Mucosa of descending colon (tissue), 3 donors: ENCODE data around the gene DLD. TPM values are rescaled to one million over a fixed set of nuclear protein-coding genes. Genes with fewer than 3 reads are reported as not detected.

Source experiments
- ATAC-seq: fragments of 200-7000 bp; cut with Tn5 transposase; one replicate; pipeline ENCODE4 v1.9.1; 2020; ENCODE audit warnings: mild to moderate bottlenecking, moderate library complexity
- DNase-seq, 3 donors: peaks; one replicate each; pipeline ENCODE4 v3.0.0-alpha.2; 2020
- H3K36me3 ChIP-seq: fragments of 200-600 bp; one replicate; pipeline ENCODE4 v1.8.0; 2021; ENCODE audit warnings: low read depth, mild to moderate bottlenecking
- H3K4me1 ChIP-seq: fragments of 200-600 bp; one replicate; pipeline ENCODE4 v1.8.0; 2021; ENCODE audit warnings: low read depth, mild to moderate bottlenecking
- H3K4me3 ChIP-seq: fragments of 200-600 bp; one replicate; pipeline ENCODE4 v1.8.0; 2021; ENCODE audit warnings: mild to moderate bottlenecking
- H3K9me3 ChIP-seq: fragments of 200-600 bp; one replicate; pipeline ENCODE4 v1.8.0; 2021; ENCODE audit warnings: mild to moderate bottlenecking
- intact Hi-C, 2 donors: fragments of 100-400 bp; cut with DNase I in 1 of 2; cut with micrococcal nuclease in 1 of 2; formaldehyde crosslinking; loops; one replicate each; pipeline versions ENCODE4 v1.11.0 to v1.11.1; 2022; cut with DNase I, micrococcal nuclease
- total RNA-seq, 3 donors: library from RNA; stranded (reverse); fragmentation: NEBNext Ultra II Directional in 2 of 3; extraction: Animal tissue kit (Norgen Biotek cat#: 25700) in 2 of 3; gene quantifications; one replicate each; pipeline versions ENCODE4 v1.2.1 to v1.2.4, GENCODE V29; 2021 to 2023
- TF ChIP-seq, protein P1 (sequence below): fragments of 200-600 bp; IDR thresholded peaks from one replicate; pipeline ENCODE4 v1.8.0; 2022; ENCODE audit warnings: antibody characterized with exemption, mild to moderate bottlenecking
- donor health status: DM: no; HTN: no; CAD: no; lungs with moderate emphysema.
- donor health status: DM: no; HTN: no; CAD: no.
- donor health status: DM: no; HTN: yes; CAD: no.

The DLD gene
- total RNA-seq, 3 donors from 2014 or later: 108 to 150 (median 113) TPM

DNA sequence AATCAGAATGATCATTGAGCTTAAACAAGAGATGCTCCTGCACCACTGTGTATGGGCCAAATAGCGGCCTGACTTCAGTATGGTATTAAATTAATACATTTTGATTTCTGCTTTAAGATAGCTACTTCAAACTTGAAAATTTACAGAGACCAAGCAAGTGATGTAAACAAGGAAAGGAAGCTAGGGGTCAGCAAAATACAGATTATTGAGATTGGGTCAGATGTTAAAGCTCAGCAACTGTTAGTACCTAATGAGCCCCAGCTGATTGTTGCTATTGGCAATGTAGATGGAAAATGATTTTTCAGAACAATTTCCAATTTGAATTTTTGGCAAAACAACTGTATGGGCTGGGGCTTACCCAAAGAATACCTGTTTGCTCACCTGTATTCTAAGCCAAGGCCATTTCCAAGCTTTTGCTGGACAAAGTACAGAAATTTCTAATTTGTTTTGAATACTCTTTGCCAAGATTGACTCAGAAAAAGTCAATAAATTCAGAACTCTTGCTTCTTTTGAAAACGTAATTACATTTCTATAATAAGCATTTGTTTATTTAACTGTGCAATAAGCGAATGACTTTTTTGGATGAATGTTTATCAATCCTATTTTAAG is 23.0 kb upstream of the DLD start:
- Histone ChIP-seq H3K36me3 (no peaks in the 10 kb centered on the region), H3K9me3 (no peaks in the 10 kb centered on the region), H3K4me3 (no peak overlapping the region), H3K4me1 (no peaks in the 10 kb centered on the region)
- DNase-seq (no peak), ATAC-seq (peak; percentile 15)
- intact Hi-C loops: no loop called here
- TF ChIP-seq, protein P1, sequence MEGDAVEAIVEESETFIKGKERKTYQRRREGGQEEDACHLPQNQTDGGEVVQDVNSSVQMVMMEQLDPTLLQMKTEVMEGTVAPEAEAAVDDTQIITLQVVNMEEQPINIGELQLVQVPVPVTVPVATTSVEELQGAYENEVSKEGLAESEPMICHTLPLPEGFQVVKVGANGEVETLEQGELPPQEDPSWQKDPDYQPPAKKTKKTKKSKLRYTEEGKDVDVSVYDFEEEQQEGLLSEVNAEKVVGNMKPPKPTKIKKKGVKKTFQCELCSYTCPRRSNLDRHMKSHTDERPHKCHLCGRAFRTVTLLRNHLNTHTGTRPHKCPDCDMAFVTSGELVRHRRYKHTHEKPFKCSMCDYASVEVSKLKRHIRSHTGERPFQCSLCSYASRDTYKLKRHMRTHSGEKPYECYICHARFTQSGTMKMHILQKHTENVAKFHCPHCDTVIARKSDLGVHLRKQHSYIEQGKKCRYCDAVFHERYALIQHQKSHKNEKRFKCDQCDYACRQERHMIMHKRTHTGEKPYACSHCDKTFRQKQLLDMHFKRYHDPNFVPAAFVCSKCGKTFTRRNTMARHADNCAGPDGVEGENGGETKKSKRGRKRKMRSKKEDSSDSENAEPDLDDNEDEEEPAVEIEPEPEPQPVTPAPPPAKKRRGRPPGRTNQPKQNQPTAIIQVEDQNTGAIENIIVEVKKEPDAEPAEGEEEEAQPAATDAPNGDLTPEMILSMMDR: no peak

DNA sequence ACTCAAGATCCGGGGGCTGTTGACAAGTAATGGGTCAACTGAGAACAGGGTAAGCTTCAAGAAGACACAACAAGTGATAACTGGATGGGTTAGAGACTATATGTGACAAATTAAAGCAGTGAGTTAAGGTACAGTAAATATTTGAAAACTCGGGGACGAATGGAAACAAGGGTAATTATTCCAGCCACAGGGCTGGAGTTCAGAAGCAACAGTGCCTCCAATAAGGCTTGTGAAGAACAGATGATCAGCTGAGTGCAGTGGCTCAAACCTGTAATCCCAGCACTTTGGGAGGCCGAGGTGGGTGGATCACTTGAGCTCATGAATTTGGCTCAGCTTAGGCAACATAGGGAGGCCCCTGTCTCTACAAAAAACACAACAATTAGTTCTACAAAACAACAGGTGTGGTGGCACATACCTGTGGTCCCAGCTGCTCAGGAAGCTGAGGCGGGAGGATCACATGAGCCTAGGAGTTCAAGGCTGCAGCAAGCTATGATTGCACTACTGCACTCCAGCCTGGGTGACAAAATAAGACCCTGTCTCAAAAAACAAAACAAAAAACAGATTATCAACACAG is 20.5 kb upstream of the DLD start:
- ATAC-seq (no peak), DNase-seq (no peak)
- Histone ChIP-seq H3K4me3 (no peak overlapping the region), H3K9me3 (no peaks in the 10 kb centered on the region), H3K36me3 (no peaks in the 10 kb centered on the region), H3K4me1 (no peaks in the 10 kb centered on the region)
- intact Hi-C loops: loop anchor here (10.0 kb wide), 3 partner anchors 86 to 406 kb away; partner anchors contain the start of gene CBLL1 (in 2 of the 2)
- TF ChIP-seq, protein P1: no peak

DNA sequence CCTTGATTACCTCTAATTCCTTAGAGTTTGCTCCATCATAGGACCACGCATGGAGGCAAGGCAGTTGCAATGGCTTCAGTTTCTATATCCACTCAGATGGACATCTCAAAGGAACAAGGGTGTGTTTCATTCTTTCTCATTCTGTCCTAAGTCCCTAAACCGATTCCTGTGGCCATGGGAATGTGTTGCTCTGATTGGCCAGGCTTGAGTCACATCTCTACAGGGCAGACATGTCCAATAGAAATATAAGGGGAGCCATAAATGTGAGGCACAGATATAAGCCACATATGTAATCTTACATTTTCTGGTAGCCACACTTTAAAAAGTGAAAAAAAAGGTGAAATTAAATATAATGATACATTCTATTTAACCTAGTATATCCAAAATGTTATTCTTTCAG is 16.9 kb upstream of the DLD start:
- Histone ChIP-seq H3K4me1 (no peaks in the 10 kb centered on the region), H3K4me3 (no peak overlapping the region), H3K36me3 (no peaks in the 10 kb centered on the region), H3K9me3 (no peaks in the 10 kb centered on the region)
- peak; percentile 75 for ATAC-seq
- TF ChIP-seq, protein P1: no peak
- intact Hi-C loops: loop anchor here (10.0 kb wide), 3 partner anchors 89 to 409 kb away; partner anchors contain the start of gene CBLL1 (in 2 of the 2)
- DNase-seq: no peak

DNA sequence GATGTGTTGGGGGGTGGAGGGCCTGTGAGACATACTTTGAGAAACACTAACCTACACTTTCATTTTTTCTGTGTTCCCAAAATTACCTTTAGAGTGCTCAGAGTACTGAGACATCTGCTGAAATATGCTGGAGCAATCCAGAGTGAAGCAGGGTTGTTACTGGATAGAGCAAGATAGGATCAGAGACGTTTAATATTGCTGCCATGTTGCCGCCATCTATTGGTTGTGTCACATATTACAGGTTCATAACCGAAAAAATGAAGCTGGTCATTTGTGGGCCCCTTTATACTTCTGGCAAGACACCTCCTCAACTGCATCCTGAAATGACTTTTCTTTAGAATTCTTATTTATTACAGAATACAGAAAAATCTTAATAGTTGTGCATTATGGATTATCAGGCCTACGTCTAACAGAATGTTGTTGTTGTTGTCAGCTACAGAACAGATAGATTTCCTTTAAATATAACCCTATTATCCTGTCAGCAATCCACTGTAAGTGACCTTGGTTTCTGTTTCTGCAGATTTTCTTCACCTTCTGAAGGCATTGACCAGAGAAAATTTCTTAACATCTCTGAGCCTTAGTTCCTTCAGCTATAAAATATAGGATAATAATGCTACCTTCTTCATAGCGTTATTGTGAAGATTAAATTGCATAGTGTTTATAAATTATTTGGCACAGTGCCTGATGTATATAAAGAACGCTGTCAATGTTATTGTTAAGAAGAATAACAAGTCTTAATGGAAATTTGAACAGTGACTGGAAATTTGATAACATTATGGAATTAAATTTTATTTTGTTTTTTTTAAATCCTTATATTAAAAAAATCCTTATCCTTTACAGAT is 16.2 kb upstream of the DLD start:
- TF ChIP-seq, protein P1: peak; percentile 37
- no peaks in the 10 kb centered on the region for H3K36me3 ChIP-seq

DNA sequence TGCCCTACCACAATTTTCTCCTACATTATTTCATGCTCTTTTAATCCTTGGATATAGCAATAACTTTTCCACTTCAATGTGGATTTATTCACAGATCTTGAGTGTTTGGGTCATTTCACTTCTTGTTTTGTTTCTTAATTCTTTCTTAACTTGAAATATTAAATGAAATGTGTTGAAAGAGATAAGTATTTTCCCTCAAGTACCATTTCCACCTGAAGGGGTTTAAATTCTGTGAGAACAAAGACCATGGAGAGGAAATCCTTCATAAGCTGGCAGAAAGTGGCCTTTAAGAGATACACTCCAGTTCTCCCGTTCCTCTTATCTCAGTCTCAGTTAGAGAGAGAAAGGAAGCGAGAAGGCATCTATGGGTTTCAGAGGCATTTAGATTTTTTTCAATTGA is 14.1 kb upstream of the DLD start:
- Histone ChIP-seq H3K4me1 (no peaks in the 10 kb centered on the region), H3K4me3 (no peak overlapping the region), H3K36me3 (no peaks in the 10 kb centered on the region), H3K9me3 (no peaks in the 10 kb centered on the region)
- TF ChIP-seq, protein P1: no peak
- DNase-seq: no peak
- no peak for ATAC-seq
- intact Hi-C loops: loop anchor here (10.0 kb wide), 3 partner anchors 92 to 412 kb away; partner anchors contain the start of gene CBLL1 (in 2 of the 2)

More for the DNA sequence above, 16.2 kb upstream of the DLD start:
- H3K4me1 ChIP-seq: no peaks in the 10 kb centered on the region
- peak; percentile 89 for ATAC-seq
- peak in 1 of 3 donors; percentile 72 for DNase-seq
- H3K9me3 ChIP-seq: no peaks in the 10 kb centered on the region
- no peak overlapping the region for H3K4me3 ChIP-seq
- intact Hi-C loops: loop anchor here (10.0 kb wide), 3 partner anchors 90 to 410 kb away; partner anchors contain the start of gene CBLL1 (in 2 of the 2)
